SKM-1 (cell line): ENCODE results near the gene LILRB5.
A peak's percentile ranks its signal among the peaks of the same experiment; 100 is the strongest.
"Not testable (repeated sequence)": the region's sequence is repeated elsewhere in the genome, so short reads cannot be mapped to it uniquely, and the experiment has no call there.

Source experiments
- DNase-seq: peaks from one replicate; lab custom pipeline; 2025; ENCODE audit not compliant: unreplicated experiment; lab: John Stamatoyannopoulos, UW

LILRB5 gene

GRCh38 chr19:54245936-54246335 is 11.1 kb downstream of the LILRB5 start:
- no peak for DNase-seq

- DNase-seq = not testable (repeated sequence)
These were observed 13.3 kb downstream of the LILRB5 start for GRCh38 chr19:54243809-54244208.

- DNase-seq = not testable (repeated sequence)
These were observed 14.4 kb downstream of the LILRB5 start, which contains the start of gene LILRA6 for GRCh38 chr19:54242646-54243045. Gene LILRA6, minus strand, starts transcription at chr19:54242790.

GRCh38 chr19:54242234-54242633 is 14.8 kb downstream of the LILRB5 start:
- not testable (repeated sequence) for DNase-seq

DNA sequence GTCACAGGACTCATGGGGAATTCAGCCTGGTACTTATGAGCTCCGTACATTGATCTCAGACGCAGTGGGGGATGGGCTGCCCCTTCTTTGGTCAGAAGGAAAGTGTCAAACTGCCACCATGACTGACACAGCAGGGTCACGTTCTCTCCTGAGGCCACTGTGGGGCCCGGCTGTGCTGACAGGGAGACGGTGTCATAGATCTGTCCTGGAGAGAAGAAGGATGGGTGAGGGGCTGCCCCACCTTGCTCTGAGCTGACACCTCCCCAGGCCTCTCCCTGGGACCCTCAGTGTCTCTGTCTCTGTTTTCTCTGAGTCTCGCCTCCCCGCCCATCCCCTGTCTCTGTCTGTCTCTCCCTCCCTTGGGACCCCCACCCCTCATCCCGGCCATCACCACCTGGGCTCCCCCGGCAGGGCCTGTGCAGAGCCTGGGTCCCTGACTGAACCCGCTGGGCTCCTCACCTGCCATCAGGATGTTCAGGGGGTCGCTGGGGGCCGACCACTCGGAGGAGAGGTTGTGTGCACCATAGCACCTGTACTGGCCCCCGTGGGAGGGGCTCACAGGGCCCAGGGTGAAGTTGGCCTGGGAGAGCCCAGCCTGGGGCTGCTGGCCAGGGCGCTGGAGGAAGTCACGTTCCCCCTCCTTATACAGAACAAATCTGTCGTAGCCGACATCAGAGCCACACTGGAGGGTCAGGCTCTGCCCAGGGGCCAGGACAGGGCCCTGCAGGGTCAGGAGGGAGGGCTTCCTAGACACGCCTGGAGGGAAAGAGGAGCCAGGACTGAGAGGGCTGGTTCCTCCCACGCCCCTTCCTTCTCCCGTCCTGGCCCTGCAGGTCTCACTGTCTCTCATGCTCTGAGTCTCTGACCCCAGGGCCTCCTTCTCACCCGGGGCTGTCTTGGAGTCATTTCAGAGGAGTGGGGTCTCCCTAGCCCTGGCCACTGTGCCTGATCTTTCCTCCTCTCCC is 16.4 kb downstream of the LILRB5 start:
- not testable (repeated sequence) for DNase-seq

- not testable (repeated sequence) for DNase-seq
These were observed 17.3 kb downstream of the LILRB5 start for GRCh38 chr19:54239491-54240371.

DNA sequence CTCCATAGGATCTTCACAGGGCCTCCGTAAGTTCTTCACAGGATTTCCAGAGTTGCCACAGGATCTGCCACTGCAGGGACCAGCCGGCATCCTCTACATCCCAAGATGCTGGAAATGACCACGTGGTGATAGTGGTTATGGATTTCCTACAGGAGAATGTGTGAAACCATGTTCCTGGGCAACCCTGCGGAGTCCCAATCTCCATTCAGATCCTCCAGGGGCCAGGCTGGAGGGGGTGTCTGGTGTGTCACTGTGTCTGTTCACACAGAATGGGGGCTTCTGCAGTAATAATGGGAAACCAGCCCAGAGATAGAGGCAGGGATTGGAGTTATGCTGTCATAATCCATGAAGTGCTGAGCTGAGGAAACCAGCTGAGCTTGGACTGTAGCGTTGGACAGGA is 23.1 kb downstream of the LILRB5 start:
- DNase-seq = no peak

DNA sequence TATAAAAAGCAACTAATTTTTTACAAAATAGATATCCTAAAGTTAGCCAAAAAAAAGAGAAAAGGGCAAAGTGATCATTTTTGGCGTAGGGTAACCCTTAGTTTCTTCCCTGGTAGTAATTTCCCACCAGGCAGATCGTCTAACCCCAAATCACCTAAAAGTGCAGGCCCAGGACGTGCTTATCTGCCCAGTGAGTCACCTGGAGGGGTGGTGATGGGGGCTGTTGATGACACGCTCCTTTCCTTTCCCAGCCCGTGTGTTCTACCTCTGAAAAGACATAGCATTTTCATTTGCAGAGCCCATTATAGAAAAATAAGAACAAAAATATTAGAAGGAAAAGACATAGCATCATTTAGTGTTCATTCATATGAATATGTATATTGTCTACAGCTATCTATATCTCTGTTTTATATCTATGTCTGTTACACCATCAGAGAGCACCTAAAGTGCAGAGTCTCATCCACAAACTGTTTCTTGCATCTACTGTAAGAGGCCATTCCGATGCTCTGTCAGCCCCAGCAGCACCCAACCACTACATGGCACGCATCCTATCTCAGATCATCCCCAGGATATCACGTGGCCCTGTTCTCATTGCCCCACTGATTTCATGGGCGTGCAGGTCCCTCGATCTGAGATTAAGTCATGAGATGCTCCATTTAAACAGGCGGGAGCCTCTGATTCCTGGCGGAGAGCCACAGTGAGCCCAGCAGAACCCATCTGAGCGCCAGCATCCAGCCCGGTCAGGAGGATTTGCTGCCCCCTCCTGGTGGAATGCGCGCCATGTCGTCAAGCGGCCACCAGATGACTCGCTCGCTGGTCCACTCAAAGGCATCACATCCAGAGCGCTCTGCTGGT is 25.8 kb downstream of the LILRB5 start:
- DNase-seq = peak; percentile 8

- DNase-seq = no peak
These were observed 27.0 kb downstream of the LILRB5 start for GRCh38 chr19:54230031-54230430.

DNA sequence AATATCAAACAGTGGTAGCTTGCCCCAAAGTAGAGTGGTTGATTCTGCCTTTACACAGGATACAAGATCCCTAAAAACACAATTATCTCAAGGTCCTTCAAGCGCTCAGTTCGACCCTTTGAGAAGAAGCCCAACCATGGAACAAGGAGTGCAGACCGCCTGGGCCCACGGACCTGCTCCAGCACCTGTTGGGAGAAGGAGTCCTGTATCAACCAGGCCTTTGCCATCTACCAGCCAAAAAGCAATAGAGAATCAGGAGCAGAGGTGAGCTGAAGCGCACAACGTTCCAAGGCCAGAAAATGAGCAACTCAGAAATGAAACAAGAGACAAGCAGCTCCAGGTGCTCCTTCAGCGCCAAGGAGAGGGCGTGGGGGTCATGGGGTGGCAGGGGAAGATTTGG is 27.9 kb downstream of the LILRB5 start:
- DNase-seq = no peak

GRCh38 chr19:54224619-54225018 is 32.5 kb downstream of the LILRB5 start:
- DNase-seq = not testable (repeated sequence)

DNA sequence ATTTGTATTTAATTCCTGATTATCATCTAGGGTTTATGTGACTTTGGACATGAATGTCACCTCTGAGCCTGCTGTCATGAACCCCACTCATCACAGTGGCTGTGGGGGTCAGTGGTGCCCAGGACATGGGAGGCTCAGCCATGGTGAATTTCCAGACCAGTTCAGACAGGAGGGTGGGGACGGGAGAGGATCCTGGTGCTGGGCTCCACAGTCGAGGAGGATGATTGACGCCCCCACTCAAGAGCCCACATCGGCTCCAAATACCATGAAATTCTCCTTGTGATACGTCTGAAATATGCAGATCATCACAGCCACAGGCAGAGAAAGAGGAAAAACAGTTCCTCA is 33.2 kb downstream of the LILRB5 start:
- DNase-seq = not testable (repeated sequence)

DNA sequence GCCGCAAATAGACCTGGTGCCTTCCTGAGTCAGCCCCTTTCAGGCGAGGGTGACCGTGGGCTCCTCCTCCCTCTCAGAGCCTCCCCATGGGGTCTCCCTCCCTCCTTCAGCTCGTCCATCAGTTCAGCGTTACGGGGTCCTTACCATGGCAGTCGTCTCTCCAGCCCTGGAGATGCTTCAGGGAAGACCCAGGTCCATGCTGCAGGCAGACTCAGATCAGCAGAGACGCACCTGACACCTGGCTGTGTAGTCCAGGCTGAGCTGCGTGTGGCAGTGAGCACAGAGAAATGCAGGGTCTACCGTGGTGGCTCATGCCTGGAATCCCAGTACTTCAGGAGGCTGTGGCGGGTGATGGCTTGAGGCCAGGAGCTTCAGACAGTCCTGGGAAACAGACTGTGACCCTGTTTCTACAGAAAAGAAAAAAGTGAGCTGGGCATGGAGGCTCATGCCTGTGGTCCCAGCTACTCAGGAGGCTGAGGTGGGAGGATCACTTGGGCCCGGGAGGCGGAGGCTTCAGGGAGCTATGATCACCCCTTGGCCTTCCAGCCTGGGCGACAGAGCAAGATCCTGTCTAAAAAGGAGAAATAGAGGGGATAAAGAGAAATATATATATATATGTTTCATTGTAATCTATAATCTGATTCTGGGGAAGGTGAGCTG is 33.7 kb downstream of the LILRB5 start:
- DNase-seq = not testable (repeated sequence)

- DNase-seq = not testable (repeated sequence)
These were observed 34.4 kb downstream of the LILRB5 start, which contains the start of gene LILRB3 for GRCh38 chr19:54222474-54223276. Gene LILRB3, minus strand, starts transcription at chr19:54223007. Its CDS starts 31 bp downstream, at chr19:54222976.

GRCh38 chr19:54221947-54222346 is 35.1 kb downstream of the LILRB5 start:
- DNase-seq = not testable (repeated sequence)

- DNase-seq = not testable (repeated sequence)
These were observed 37.4 kb downstream of the LILRB5 start for GRCh38 chr19:54219702-54220101.

DNA sequence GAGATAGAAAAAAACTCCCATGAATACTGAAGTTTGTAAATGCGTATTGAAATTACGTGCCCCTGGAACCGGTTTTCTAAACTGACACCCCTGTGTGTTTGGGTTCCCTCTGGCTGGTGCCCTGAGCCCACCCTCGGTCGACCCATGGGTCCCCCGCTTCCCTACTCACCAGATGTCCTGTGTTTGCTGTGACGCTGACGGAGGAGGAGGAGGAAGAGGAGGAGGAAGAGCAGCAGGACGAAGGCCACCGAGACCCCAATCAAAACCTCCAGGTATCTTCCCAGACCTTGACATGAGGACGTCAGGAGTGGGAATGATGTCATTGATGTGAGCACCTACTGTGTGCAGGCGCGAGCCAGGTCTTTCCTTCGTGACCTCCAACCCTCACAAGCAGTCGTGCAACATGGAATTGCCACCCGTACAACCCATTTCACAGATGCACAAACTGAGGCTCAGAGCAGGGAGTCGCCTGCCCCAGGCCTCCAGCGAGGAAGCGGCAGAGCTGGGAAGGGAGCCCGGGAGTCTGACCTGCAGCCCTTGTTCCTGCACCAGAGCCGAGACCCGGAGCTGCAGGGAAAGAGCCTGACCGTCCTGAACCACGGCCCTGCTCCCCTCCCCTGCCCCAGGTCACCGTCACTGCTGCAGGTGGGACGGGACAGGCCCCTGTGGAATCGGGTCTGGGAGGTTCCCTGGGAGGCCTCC is 38.0 kb downstream of the LILRB5 start:
- DNase-seq = no peak

GRCh38 chr19:54218259-54218658 is 38.8 kb downstream of the LILRB5 start:
- DNase-seq = no peak
